Endothelial cell of umbilical vein (primary cell): ENCODE results near the gene ADCYAP1R1.

Source experiments
- EZH2 ChIP-seq: IDR thresholded peaks from 2 replicates; pipeline ENCODE4 v1.6.1; 2012; ENCODE audit warnings: borderline replicate concordance, low read depth, mild to moderate bottlenecking, moderate library complexity, low read length, inconsistent platforms; ENCODE audit not compliant: severe bottlenecking
- POLR2A ChIP-seq: IDR thresholded peaks from 2 replicates; pipeline ENCODE4 v1.6.1; 2012; ENCODE audit warnings: low read depth, mild to moderate bottlenecking, control low read depth, low read length
- POLR2AphosphoS5 ChIP-seq: IDR thresholded peaks from 2 replicates; pipeline ENCODE4 v1.6.1; 2012; ENCODE audit warnings: low read depth, mild to moderate bottlenecking, control low read depth, low read length, moderate library complexity; ENCODE audit not compliant: insufficient read depth
- TF ChIP-seq, protein P1 (sequence below), 2 donors: IDR thresholded peaks; 1 replicate in 1 of 2; 2 replicates in 1 of 2; pipeline ENCODE4 v1.5.1; 2011; ENCODE audit warnings: low read length in 2 of 2, mild to moderate bottlenecking in 2 of 2, moderate library complexity in 2 of 2, control low read depth in 1 of 2, inconsistent platforms in 1 of 2, low read depth in 1 of 2; ENCODE audit not compliant: insufficient read depth in 1 of 2; ENCODE audit errors: extremely low read depth in 1 of 2

DNA sequence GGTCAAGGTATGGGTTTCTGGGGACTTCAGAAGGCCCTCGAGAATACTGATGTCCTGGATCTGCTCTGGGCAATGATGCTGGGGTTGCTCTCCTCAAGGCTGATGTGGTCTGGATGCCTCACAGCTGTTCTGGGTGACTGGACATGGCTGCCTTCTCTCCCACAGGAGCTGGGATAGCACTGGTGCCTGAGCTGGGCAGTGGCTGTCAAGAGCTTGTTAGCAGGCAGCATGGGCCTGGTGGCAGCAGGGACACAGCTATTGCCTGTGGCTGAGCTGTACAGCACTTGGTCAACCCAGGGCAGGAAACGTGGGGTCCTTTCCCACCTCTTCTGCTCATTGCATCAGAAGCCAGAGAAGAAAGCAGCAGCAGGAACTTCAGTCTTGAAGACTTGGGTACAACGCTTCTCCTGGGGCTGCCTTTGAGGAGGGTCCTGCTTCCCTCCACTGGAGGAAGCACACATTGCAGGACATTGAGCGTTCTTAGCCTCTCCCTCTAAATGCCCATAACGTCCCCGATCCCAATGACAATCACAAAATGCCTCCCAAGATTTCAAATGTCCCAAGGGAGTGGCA lies 13.0 kb downstream of the ADCYAP1R1 start:
- no peak for TF ChIP-seq POLR2AphosphoS5
- TF ChIP-seq, protein P1, sequence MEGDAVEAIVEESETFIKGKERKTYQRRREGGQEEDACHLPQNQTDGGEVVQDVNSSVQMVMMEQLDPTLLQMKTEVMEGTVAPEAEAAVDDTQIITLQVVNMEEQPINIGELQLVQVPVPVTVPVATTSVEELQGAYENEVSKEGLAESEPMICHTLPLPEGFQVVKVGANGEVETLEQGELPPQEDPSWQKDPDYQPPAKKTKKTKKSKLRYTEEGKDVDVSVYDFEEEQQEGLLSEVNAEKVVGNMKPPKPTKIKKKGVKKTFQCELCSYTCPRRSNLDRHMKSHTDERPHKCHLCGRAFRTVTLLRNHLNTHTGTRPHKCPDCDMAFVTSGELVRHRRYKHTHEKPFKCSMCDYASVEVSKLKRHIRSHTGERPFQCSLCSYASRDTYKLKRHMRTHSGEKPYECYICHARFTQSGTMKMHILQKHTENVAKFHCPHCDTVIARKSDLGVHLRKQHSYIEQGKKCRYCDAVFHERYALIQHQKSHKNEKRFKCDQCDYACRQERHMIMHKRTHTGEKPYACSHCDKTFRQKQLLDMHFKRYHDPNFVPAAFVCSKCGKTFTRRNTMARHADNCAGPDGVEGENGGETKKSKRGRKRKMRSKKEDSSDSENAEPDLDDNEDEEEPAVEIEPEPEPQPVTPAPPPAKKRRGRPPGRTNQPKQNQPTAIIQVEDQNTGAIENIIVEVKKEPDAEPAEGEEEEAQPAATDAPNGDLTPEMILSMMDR (IDR thresholded peaks at IDR 0.05; ENCODE audit: extremely low read depth in 1 of 2, insufficient read depth in 1 of 2, low read depth in 1 of 2, low read length in 2 of 2) = no peak
- no peak for TF ChIP-seq EZH2
- no peak for TF ChIP-seq POLR2A
